B cell (primary cell): ENCODE measurements around the gene KCNQ5. TPM values are rescaled to one million over a fixed set of nuclear protein-coding genes. Genes with fewer than 3 reads are reported as not detected.

Source experiments
- ATAC-seq: fragments of 200-7000 bp; cut with Tn5 transposase; one replicate; pipeline ENCODE4 v1.10.0; 2021; ENCODE audit warnings: low read depth, mild to moderate bottlenecking, moderate number of reproducible peaks, moderate library complexity
- CTCF ChIA-PET: fragments of 350-600 bp; sonication (Branson Sonifier 250); formaldehyde crosslinking; loops from one replicate; lab custom pipeline; 2021; ENCODE audit warnings: antibody characterized with exemption, inconsistent platforms; lab: Charles Lee
- POLR2A ChIA-PET: fragments of 350-600 bp; sonication (Branson Sonifier 250); formaldehyde crosslinking; loops from one replicate; lab custom pipeline; 2021; ENCODE audit warnings: antibody characterized with exemption; lab: Charles Lee
- DNase-seq: peaks from one replicate; pipeline ENCODE4 v3.0.0; 2013
- H2AFZ ChIP-seq: 2 replicates; pipeline ENCODE4 v1.6.1; 2012; ENCODE audit warnings: mild to moderate bottlenecking, low read depth, low read length; ENCODE audit not compliant: insufficient read depth, poor library complexity, severe bottlenecking
- H3K27ac ChIP-seq, 2 donors: 1 replicate in 1 of 2; 2 replicates in 1 of 2; pipeline ENCODE4 v1.5.1; 2012 to 2013; ENCODE audit warnings: low read length in 2 of 2, mild to moderate bottlenecking in 2 of 2, moderate library complexity in 1 of 2
- H3K27me3 ChIP-seq, 4 experiments: fragments of 200-600 bp in 1 of 4; sonication (generic) in 1 of 4; replicated peaks in 1 of 4; 1 replicate in 2 of 4; 2 replicates in 2 of 4; pipeline versions ENCODE4 v1.6.1 to v1.7.0; 2013 to 2016; ENCODE audit warnings: low read length in 3 of 4, mild to moderate bottlenecking in 2 of 4, mixed read lengths in 1 of 4, moderate library complexity in 1 of 4; ENCODE audit not compliant: insufficient read depth in 4 of 4, control insufficient read depth in 3 of 4; ENCODE audit errors: control extremely low read depth in 1 of 4
- H3K36me3 ChIP-seq, 2 experiments: replicated peaks in 1 of 2; 1 replicate in 1 of 2; 2 replicates in 1 of 2; pipeline versions ENCODE4 v1.6.1 to v1.7.1; 2013; ENCODE audit warnings: low read length in 1 of 2; ENCODE audit not compliant: insufficient read depth in 2 of 2, control insufficient read depth in 1 of 2; ENCODE audit errors: control extremely low read depth in 1 of 2, extremely low read depth in 1 of 2
- H3K4me1 ChIP-seq, 2 donors: fragments of 200-600 bp in 1 of 2; sonication (generic) in 1 of 2; 1 replicate in 1 of 2; 2 replicates in 1 of 2; pipeline versions ENCODE4 v1.5.1 to v1.6.1; 2013 to 2017; ENCODE audit warnings: low read length in 2 of 2; ENCODE audit not compliant: control insufficient read depth in 2 of 2, insufficient read depth in 2 of 2
- H3K4me2 ChIP-seq: replicated peaks from 2 replicates; pipeline ENCODE3; 2012; ENCODE audit warnings: mild to moderate bottlenecking, low read depth, low read length; ENCODE audit not compliant: poor library complexity, severe bottlenecking
- H3K4me3 ChIP-seq, 5 experiments: fragments of 200-600 bp in 1 of 5; sonication (generic) in 1 of 5; 1 replicate in 3 of 5; 2 replicates in 2 of 5; pipeline versions ENCODE4 v1.5.1 to v1.7.0; 2011 to 2016; ENCODE audit warnings: low read length in 4 of 5, mild to moderate bottlenecking in 4 of 5, low read depth in 2 of 5, control low read depth in 1 of 5, moderate library complexity in 1 of 5; ENCODE audit not compliant: insufficient read depth in 1 of 5; ENCODE audit errors: control extremely low read depth in 1 of 5, extremely low read depth in 1 of 5
- H3K79me2 ChIP-seq: fragments of 200-600 bp; sonication (generic); one replicate; pipeline ENCODE4 v1.6.0; 2016; ENCODE audit warnings: low read length; ENCODE audit not compliant: control insufficient read depth, insufficient read depth
- H3K9ac ChIP-seq: fragments of 200-600 bp; sonication (generic); 2 replicates; pipeline ENCODE4 v1.6.1; 2017; ENCODE audit warnings: mild to moderate bottlenecking, low read length, moderate library complexity
- H3K9me3 ChIP-seq, 3 donors: one replicate each; pipeline versions ENCODE4 v1.6.1 to v1.7.1; 2013; ENCODE audit warnings: low read length in 2 of 3; ENCODE audit not compliant: control insufficient read depth in 2 of 3, insufficient read depth in 1 of 3; ENCODE audit errors: control extremely low read depth in 1 of 3
- H4K20me1 ChIP-seq: 2 replicates; pipeline ENCODE4 v1.6.0; 2012; ENCODE audit warnings: mild to moderate bottlenecking, low read length; ENCODE audit not compliant: insufficient read depth, control insufficient read depth, poor library complexity, severe bottlenecking
- H3K27ac Mint-ChIP-seq: one replicate; pipeline ENCODE4 v1.8.0; 2021; ENCODE audit warnings: mixed read lengths
- H3K27me3 Mint-ChIP-seq: one replicate; pipeline ENCODE4 v1.8.0; 2021; ENCODE audit warnings: mixed read lengths
- H3K4me1 Mint-ChIP-seq: one replicate; pipeline ENCODE4 v1.8.0; 2021; ENCODE audit warnings: mixed read lengths
- H3K4me3 Mint-ChIP-seq: one replicate; pipeline ENCODE4 v1.8.0; 2021; ENCODE audit warnings: mixed read lengths
- H3K9me3 Mint-ChIP-seq: one replicate; pipeline ENCODE4 v1.8.0; 2022; ENCODE audit warnings: mixed read lengths; ENCODE audit not compliant: insufficient read depth
- EZH2 ChIP-seq: IDR thresholded peaks from 2 replicates; pipeline ENCODE4 v1.6.1; 2012; ENCODE audit warnings: borderline replicate concordance, low read depth, mild to moderate bottlenecking, moderate library complexity, low read length; ENCODE audit not compliant: insufficient read depth, poor library complexity, severe bottlenecking
- WGBS: methylation state at CpG from one replicate; pipeline ENCODE4 v1.1.5; 2013; ENCODE audit warnings: missing lambda C conversion rate; ENCODE audit not compliant: insufficient coverage; 5-methylcytosine and 5-hydroxymethylcytosine counted together
- intact Hi-C: fragments of 100-400 bp; cut with micrococcal nuclease; formaldehyde crosslinking; loops from one replicate; pipeline ENCODE4 v1.10.0; 2022
- polyA plus RNA-seq: library from polyadenylated mRNA; depleted of rRNA; stranded (reverse); fragments of >200 nt; gene quantifications from 2 replicates; pipeline ENCODE4 v1.2.3, GENCODE V29; 2012
- total RNA-seq, 2 donors: library from RNA; stranded (reverse); fragments of 120-200 nt in 1 of 2; gene quantifications; 1 replicate in 1 of 2; 2 replicates in 1 of 2; pipeline versions ENCODE4 v1.2.3 to v1.2.4, GENCODE V29; 2013 to 2022
- TF ChIP-seq, protein P1 (sequence below): fragments of 200-600 bp; IDR thresholded peaks from one replicate; pipeline ENCODE4 v1.8.0; 2022; ENCODE audit warnings: antibody characterized with exemption, mild to moderate bottlenecking

Gene KCNQ5
- total and polyA plus RNA-seq, 2 donors (not counting 1 experiment from before 2014, with no cell fraction given) = 2.3 to 9.4 TPM

GRCh38 chr6:73109659-73110058 is 487.8 kb downstream of the KCNQ5 start:
- Histone ChIP-seq H3K27me3 (no peaks in the 10 kb centered on the region), H3K36me3 (peaks cover 1 to 3% of the 10 kb centered on the region in 2 experiments), H3K4me3 (no peak overlapping the region), H3K9ac (no peak overlapping the region), H3K79me2 (no peaks in the 10 kb centered on the region), H3K27ac (no peak overlapping the region), H2AFZ (no peak overlapping the region), H3K4me2 (no peak overlapping the region), H4K20me1 (no peaks in the 10 kb centered on the region), H3K9me3 (no peaks in the 10 kb centered on the region), H3K4me1 (no peaks in the 10 kb centered on the region)
- no peaks in the 10 kb centered on the region for H3K9me3 Mint-ChIP-seq
- DNase-seq = no peak
- WGBS = no CpG with 5 or more reads among the region's 3 CpGs
- no peaks in the 10 kb centered on the region for H3K4me1 Mint-ChIP-seq
- no peak overlapping the region for H3K4me3 Mint-ChIP-seq
- ChIA-PET POLR2A (no interaction called here), CTCF (interaction anchor here (1.0 to 1.4 kb wide), 2 partner anchors 17 to 493 kb away, joined by 3 read pairs; no protein-coding TSS in a partner anchor)
- intact Hi-C loops = no loop called here
- H3K27me3 Mint-ChIP-seq = no peaks in the 10 kb centered on the region
- no peak overlapping the region for H3K27ac Mint-ChIP-seq
- ATAC-seq = no peak
- TF ChIP-seq, protein P1, sequence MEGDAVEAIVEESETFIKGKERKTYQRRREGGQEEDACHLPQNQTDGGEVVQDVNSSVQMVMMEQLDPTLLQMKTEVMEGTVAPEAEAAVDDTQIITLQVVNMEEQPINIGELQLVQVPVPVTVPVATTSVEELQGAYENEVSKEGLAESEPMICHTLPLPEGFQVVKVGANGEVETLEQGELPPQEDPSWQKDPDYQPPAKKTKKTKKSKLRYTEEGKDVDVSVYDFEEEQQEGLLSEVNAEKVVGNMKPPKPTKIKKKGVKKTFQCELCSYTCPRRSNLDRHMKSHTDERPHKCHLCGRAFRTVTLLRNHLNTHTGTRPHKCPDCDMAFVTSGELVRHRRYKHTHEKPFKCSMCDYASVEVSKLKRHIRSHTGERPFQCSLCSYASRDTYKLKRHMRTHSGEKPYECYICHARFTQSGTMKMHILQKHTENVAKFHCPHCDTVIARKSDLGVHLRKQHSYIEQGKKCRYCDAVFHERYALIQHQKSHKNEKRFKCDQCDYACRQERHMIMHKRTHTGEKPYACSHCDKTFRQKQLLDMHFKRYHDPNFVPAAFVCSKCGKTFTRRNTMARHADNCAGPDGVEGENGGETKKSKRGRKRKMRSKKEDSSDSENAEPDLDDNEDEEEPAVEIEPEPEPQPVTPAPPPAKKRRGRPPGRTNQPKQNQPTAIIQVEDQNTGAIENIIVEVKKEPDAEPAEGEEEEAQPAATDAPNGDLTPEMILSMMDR = no peak
- no peak for TF ChIP-seq EZH2

DNA sequence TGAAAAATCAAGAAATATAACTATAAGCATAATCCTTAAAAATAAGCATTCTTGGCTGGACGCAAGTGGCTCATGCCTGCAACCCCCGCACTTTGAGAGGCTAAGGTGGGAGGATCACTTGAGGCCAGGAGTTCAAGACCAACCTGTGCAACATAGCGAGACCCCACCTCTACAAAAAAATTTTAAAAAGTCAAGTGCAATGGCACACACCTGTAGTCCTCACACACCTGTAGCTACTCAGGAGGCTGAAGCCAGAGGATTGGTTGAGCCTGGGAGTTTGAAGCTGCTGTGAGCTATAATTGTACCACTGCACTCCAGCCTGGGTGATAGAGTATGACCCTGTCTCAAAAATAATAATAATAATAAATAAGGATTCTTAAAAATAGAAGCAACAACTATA is 494.5 kb downstream of the KCNQ5 start:
- Histone ChIP-seq H3K9ac (no peak overlapping the region), H4K20me1 (no peaks in the 10 kb centered on the region), H3K9me3 (no peaks in the 10 kb centered on the region), H3K27me3 (no peaks in the 10 kb centered on the region), H3K27ac (no peak overlapping the region), H3K79me2 (no peaks in the 10 kb centered on the region), H3K4me1 (no peaks in the 10 kb centered on the region), H2AFZ (no peak overlapping the region), H3K4me3 (no peak overlapping the region), H3K4me2 (no peak overlapping the region), H3K36me3 (peaks cover 0 to 5% of the 10 kb centered on the region in 2 experiments)
- ChIA-PET POLR2A (no interaction called here), CTCF (interaction anchor here (1.7 kb wide), 1 partner anchor 500 kb away, joined by 6 read pairs; no protein-coding TSS in a partner anchor)
- H3K9me3 Mint-ChIP-seq = no peaks in the 10 kb centered on the region
- no CpG with 5 or more reads among the region's 3 CpGs for WGBS
- intact Hi-C loops = no loop called here
- TF ChIP-seq EZH2 = no peak
- TF ChIP-seq, protein P1 = no peak
- H3K4me1 Mint-ChIP-seq = no peaks in the 10 kb centered on the region
- no peak overlapping the region for H3K4me3 Mint-ChIP-seq
- no peak overlapping the region for H3K27ac Mint-ChIP-seq
- no peak for DNase-seq
- H3K27me3 Mint-ChIP-seq = no peaks in the 10 kb centered on the region
- no peak for ATAC-seq
